Right lobe of liver (tissue), 6 donors: ENCODE measurements around the gene CHAMP1. TPM values are rescaled to one million over a fixed set of nuclear protein-coding genes. Genes with fewer than 3 reads are reported as not detected.
"Not testable (repeated sequence)": the region's sequence is repeated elsewhere in the genome, so short reads cannot be mapped to it uniquely, and the experiment has no call there.

ENCODE experiments used
- ATAC-seq, 4 donors: fragments of 200-7000 bp; cut with Tn5 transposase; one replicate each; pipeline ENCODE4 v1.9.1; 2020; ENCODE audit warnings: mild to moderate bottlenecking in 4 of 4, moderate library complexity in 4 of 4
- DNase-seq, 3 donors: peaks; one replicate each; pipeline ENCODE4 v3.0.0-alpha.2; 2020
- H3K27ac ChIP-seq, 3 donors: fragments of 200-600 bp; one replicate each; pipeline ENCODE4 v1.8.0; 2022
- H3K27me3 ChIP-seq, 2 donors: fragments of 200-600 bp; one replicate each; pipeline ENCODE4 v1.8.0; 2022
- H3K36me3 ChIP-seq, 4 donors: fragments of 200-600 bp; sonication (generic) in 1 of 4; one replicate each; pipeline versions ENCODE4 v1.5.1 to v1.8.0; 2017 to 2022; ENCODE audit warnings: control low read depth in 1 of 4
- H3K4me1 ChIP-seq, 4 donors: fragments of 200-600 bp; sonication (generic) in 1 of 4; one replicate each; pipeline versions ENCODE4 v1.5.1 to v1.8.0; 2017 to 2022; ENCODE audit warnings: control low read depth in 1 of 4
- H3K4me3 ChIP-seq, 3 donors: fragments of 200-600 bp; one replicate each; pipeline ENCODE4 v1.8.0; 2022
- H3K9me3 ChIP-seq, 4 donors: fragments of 200-600 bp; sonication (generic) in 1 of 4; one replicate each; pipeline versions ENCODE4 v1.5.1 to v1.8.0; 2017 to 2022; ENCODE audit warnings: control low read depth in 1 of 4
- POLR2A ChIP-seq: fragments of 450-650 bp; IDR thresholded peaks from one replicate; pipeline ENCODE4 v1.6.1; 2017; ENCODE audit warnings: antibody characterized with exemption, mild to moderate bottlenecking
- WGBS: methylation state at CpG from one replicate; pipeline ENCODE4 v1.1.6; 2018; ENCODE audit warnings: low coverage, low lambda C conversion rate; ENCODE audit not compliant: insufficient coverage; ENCODE audit errors: missing lambda C conversion rate; 5-methylcytosine and 5-hydroxymethylcytosine counted together
- intact Hi-C, 2 donors: fragments of 100-400 bp; cut with DNase I; formaldehyde crosslinking; loops; one replicate each; pipeline versions ENCODE4 v1.11.2 to v1.14.1; 2022
- total RNA-seq, 6 experiments: library from RNA; depleted of rRNA in 2 of 6; stranded (reverse); fragments of >200 nt in 2 of 6; fragmentation: NEBNext Ultra II Directional in 3 of 6; extraction: Animal tissue kit (Norgen Biotek cat#: 25700) in 3 of 6; gene quantifications; one replicate each; pipeline versions ENCODE4 v1.1.0 to v1.2.4, GENCODE V29; 2016 to 2023
- TF ChIP-seq, protein P1 (sequence below), 4 donors: fragments of 200-600 bp in 3 of 4; fragments of 450-650 bp in 1 of 4; IDR thresholded peaks; one replicate each; pipeline versions ENCODE4 v1.5.1 to v1.8.0; 2016 to 2022; ENCODE audit warnings: antibody characterized with exemption in 4 of 4, mild to moderate bottlenecking in 2 of 4
- donor health status: DM: no; HTN: yes; CAD: no.
- donor health status: DM: no; HTN: no; CAD: no.
- donor health status: DM: no; HTN: no; CAD: no.
- donor health status: DM: no; HTN: yes; CAD: no.
- donor health status: DM: no; HTN: yes; CAD: no.

CHAMP1 gene
- total RNA-seq, 6 experiments from 2014 or later = 10.3 to 17.5 (median 11.5) TPM

- WGBS = 44% methylated on average over 4 of the region's 5 CpGs
- peak in 1 of 4 donors; percentile 25 for ATAC-seq
- H3K27ac ChIP-seq = no peak overlapping the region
Measured at GRCh38 chr13:114334305-114335053, 20.2 kb downstream of the CHAMP1 start.

DNA sequence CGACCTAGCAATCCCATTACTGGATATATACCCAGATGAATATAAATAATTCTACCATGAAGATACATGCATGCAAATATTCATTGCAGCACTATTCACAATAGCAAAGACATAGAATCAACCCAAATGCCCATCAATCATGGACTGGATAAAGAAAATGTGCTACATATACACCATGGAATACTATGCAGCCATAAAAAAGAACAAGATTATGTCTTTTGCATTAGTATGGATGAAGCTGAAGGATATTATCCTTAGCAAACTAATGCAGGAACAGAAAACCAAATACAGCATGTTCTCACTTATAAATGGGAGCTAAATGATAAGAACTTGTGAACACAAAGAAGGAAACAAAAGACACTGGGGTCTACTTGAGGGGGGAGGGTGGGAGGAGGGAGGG lies 22.2 kb downstream of the CHAMP1 start:
- ATAC-seq, H3K27me3 ChIP-seq, intact Hi-C loops, H3K4me3 ChIP-seq, H3K4me1 ChIP-seq, DNase-seq, H3K9me3 ChIP-seq, H3K27ac ChIP-seq, H3K36me3 ChIP-seq: not testable (repeated sequence)
- WGBS = no CpG with 5 or more reads among the region's 1 CpG

More at GRCh38 chr13:114334305-114335053, 20.2 kb downstream of the CHAMP1 start:
- Histone ChIP-seq H3K4me3 (no peak overlapping the region), H3K36me3 (no peaks in the 10 kb centered on the region), H3K4me1 (no peaks in the 10 kb centered on the region), H3K9me3 (no peaks in the 10 kb centered on the region), H3K27me3 (no peaks in the 10 kb centered on the region)
- intact Hi-C loops = no loop called here
- TF ChIP-seq, protein P1, sequence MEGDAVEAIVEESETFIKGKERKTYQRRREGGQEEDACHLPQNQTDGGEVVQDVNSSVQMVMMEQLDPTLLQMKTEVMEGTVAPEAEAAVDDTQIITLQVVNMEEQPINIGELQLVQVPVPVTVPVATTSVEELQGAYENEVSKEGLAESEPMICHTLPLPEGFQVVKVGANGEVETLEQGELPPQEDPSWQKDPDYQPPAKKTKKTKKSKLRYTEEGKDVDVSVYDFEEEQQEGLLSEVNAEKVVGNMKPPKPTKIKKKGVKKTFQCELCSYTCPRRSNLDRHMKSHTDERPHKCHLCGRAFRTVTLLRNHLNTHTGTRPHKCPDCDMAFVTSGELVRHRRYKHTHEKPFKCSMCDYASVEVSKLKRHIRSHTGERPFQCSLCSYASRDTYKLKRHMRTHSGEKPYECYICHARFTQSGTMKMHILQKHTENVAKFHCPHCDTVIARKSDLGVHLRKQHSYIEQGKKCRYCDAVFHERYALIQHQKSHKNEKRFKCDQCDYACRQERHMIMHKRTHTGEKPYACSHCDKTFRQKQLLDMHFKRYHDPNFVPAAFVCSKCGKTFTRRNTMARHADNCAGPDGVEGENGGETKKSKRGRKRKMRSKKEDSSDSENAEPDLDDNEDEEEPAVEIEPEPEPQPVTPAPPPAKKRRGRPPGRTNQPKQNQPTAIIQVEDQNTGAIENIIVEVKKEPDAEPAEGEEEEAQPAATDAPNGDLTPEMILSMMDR (IDR thresholded peaks at IDR 0.05) = no peak
- TF ChIP-seq POLR2A = no peak
- no peak for DNase-seq

DNA sequence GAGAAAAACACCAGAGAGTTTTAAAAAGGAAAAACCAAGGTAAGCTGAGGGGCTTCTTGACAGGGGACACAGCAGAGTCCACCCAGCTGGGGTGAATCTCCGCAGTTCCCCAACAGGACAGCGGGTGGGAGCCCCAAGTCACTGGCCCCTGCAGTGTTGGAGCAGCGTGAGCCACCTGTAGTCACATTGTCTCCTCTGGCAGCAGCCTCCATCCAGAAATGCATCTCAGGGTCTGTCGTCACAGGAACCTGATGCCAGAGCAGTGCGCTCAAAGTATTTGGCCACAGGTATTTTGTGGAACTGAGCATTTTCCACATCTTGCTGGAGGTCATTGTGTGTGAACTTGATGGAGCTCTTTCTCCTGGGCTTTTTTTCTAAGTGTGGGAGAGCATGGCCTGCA lies 24.7 kb downstream of the CHAMP1 start:
- ATAC-seq = no peak
- no peaks in the 10 kb centered on the region for H3K9me3 ChIP-seq
- no peak overlapping the region for H3K4me3 ChIP-seq
- no peaks in the 10 kb centered on the region for H3K27me3 ChIP-seq
- no peak for DNase-seq
- no peaks in the 10 kb centered on the region for H3K4me1 ChIP-seq
- intact Hi-C loops = no loop called here
- H3K36me3 ChIP-seq = no peaks in the 10 kb centered on the region
- 94% methylated on average over 2 of the region's 5 CpGs for WGBS
- H3K27ac ChIP-seq = no peak overlapping the region
- TF ChIP-seq POLR2A = no peak
- TF ChIP-seq, protein P1 (IDR thresholded peaks at IDR 0.05) = no peak

GRCh38 chr13:114339857-114340534 lies 25.7 kb downstream of the CHAMP1 start:
- no peaks in the 10 kb centered on the region for H3K36me3 ChIP-seq
- no peak overlapping the region for H3K4me3 ChIP-seq
- no peak overlapping the region for H3K27ac ChIP-seq
- 31% methylated on average over 10 of the region's 10 CpGs for WGBS
- DNase-seq (peak in 1 of 3 donors; percentile 66), ATAC-seq (peak; percentile 61 to 74 (median 70))
- H3K4me1 ChIP-seq = no peaks in the 10 kb centered on the region
- TF ChIP-seq POLR2A = no peak
- TF ChIP-seq, protein P1 (IDR thresholded peaks at IDR 0.05) = peak; percentile 60 to 72 (median 70)
- H3K27me3 ChIP-seq = no peaks in the 10 kb centered on the region
- intact Hi-C loops = no loop called here
- H3K9me3 ChIP-seq = no peaks in the 10 kb centered on the region
